SH-SY5Y (cell line): ENCODE results near the gene TNFAIP8L1.

Experiments used
- GATA2 ChIP-seq: IDR thresholded peaks from 2 replicates; pipeline ENCODE4 v1.6.1; 2011; ENCODE audit warnings: mild to moderate bottlenecking, low read depth, low read length
- GATA3 ChIP-seq: IDR thresholded peaks from 2 replicates; pipeline ENCODE4 v1.6.1; 2011; ENCODE audit warnings: low read depth, mild to moderate bottlenecking, low read length, moderate library complexity

Gene TNFAIP8L1

DNA sequence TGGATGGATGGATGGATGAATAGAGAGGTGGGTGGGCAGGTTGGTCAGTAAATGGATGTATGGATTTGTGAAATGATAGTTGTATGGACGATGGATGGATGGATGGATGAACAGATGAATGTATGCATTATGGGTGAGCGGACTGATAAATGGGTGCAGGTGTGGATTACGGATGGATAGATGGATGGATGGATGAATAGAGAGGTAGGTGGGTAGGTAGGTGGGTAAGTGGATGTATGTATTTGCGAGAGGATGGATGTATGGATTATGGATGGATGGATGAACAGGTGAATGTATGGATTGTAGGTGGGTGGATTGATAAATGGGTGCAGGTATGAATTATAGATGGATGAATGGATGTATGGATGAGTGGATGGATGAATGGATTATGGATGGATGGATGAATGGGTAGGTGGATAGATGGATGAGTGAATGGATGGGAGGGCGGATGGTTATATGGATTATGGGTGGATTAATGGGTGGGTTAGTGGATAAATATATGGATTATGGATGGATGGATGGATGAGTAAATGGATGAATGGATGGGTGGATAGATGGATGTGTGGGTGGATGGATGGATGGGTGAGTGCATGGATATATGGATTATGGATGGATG is 37.0 kb upstream of the TNFAIP8L1 start:
- TF ChIP-seq GATA2 (no peak), GATA3 (no peak)

DNA sequence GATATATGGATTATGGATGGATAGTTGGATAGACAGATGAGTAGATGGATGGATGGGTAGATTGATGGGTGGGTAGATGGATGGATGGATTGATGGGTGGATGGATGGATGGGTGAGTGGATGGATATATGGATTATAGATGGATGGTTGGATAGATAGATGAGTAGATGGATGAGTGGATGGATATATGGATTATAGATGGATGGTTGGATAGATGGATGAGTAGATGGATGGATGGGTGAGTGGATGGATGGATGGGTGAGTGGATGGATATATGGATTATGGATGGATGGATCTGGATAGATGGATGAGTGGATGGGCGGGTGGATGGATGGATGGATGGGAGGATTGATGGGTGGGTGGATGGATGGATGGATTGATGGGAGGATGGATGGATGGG is 36.4 kb upstream of the TNFAIP8L1 start:
- TF ChIP-seq GATA3 = no peak
- TF ChIP-seq GATA2 = no peak

DNA sequence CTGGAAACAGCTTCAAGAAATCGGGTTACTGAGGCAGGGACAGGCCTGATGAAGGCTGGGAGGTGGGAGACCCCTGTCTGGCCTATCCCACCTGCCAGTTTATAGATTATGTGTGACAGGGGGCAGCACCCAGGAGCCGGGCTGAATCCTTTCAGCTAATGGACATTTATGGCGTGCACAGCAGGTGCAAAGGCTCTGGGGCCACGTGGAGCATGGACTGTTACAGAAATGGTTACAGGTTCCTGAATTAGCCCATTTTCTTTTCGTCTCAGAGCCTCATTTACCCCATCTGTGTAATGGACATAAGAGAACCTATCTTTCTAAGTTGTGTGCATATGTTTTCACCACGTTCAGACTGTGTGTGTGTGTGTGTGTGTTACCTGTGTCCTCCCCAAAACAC is 34.4 kb upstream of the TNFAIP8L1 start:
- no peak for TF ChIP-seq GATA2
- no peak for TF ChIP-seq GATA3

DNA sequence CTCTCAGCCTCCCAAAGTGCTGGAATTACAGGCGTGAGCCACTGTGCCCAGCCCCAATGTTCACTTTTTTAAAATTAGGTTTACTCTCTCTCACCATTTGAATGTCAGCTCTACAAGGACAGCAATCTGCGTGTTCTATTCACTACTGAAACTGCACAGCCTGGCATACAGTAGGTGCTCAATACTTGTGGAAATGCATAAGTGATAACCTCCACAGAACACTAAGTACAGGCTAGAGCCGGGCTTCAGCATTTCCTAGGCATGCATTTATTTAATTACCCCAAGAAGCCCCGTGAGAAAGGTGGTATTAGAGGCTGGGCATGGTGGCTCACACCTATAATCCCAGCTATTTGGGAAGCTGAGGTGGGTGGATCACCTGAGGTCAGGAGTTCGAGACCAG is 33.1 kb upstream of the TNFAIP8L1 start:
- TF ChIP-seq GATA3 = no peak
- TF ChIP-seq GATA2 = no peak

DNA sequence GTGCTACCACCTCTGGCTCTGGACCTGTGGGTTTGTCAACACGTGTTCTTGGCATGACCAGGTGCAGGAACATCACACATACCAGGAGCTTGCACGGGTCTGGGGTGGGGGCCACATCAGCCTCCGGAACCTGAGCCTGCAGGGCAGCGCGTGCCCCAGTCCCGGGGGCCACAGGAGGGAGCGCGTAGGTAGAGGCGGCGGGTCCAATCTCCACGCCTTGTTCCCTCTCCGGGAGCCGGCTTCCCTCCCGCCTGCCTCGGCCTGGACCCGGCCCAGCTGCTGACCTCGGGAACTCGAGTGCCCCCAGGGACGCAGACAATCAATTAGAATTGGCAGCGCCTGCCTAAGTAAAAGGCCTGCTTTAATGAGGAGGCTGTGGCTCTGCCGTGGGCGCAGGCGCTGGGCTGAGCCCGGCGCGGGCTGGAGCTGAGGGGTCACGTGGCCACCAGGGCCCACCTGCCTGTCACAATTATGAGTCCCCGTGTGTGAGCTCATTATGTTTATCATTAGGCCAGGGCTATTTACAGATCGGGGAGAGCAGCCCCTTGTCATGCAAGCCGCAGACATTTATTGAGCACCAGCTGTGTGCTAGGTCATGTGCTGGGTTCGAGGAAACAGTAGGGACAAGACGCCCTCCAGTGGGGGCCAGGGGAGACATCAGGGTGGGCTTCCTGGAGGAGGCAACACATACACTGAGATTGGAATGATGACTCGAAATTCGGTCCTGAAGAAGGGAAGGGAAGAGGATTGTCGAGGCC is 32.2 kb upstream of the TNFAIP8L1 start:
- TF ChIP-seq GATA3 (no peak), GATA2 (no peak)

DNA sequence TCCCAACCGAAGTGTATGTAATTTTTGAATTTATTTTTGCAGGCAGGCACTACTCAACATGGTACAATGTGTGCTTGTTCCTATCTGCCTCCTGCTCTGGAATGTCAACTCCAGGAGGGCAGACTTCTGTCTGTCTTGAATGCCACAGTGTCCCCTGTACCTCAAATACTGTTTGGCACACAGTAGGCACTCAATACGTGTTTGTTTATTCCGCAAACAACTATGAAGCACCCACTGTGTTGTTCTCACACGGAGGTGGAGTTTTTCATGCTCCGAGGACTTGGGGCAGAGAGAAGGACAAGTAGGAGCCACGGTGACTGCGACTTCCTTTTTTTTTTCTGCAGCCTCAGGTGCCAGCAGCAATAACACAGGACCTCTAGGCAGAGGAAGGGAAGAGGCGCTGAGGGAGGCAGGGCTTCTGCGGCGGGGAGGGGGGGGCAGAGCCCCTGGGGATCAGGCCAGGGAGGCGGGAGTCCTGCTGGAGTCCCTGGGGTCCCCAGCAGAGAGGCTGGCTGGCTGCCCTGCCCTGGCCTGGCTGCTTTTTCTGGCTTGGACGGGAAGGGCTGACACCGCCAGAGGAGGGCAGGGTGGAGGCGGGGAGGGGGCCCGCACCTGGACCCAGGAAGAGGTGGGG is 29.3 kb upstream of the TNFAIP8L1 start:
- no peak for TF ChIP-seq GATA2
- TF ChIP-seq GATA3 = no peak

DNA sequence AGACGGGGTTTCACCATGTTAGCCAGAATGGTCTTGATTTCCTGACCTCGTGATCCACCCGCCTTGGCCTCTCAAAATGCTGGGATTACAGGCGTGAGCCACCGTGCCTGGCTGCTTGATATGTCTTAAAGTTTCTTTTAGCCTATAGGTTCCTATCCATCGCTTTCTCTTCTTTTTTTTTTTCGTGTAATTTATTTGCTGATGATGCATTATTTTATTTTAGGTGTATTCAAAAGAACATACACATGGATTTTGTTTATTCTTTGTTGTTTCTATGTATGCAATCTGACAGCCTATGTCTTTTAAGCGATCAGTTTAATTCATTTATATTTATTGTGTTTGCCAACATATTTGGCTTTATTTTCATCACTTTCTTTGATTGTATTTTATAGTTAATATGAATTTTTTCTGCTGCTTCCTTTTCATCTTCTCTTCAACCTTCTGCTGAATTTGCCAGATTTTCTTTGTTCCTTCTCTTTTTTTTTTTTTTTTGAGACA is 26.0 kb upstream of the TNFAIP8L1 start:
- TF ChIP-seq GATA3 (no peak), GATA2 (no peak)

DNA sequence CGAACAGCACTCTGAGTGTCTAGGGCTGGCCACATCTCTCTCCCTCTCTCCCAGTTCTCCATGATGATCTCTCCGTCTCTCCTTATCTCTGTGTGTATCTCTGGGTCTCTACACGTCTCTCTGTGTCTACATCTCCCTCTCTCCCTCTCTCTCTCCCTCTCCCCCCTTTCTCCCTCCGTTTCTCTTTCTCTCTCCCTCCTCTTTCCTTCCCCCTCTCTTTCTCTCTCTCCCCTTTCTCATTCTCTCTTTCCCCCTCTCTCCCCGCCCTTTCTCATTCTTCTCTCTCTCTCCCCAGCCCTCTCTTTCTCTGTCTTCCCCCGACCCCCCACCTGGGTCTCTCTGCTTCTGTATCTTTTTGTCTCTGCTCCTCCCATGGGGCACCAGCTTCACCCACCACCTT is 21.3 kb upstream of the TNFAIP8L1 start:
- TF ChIP-seq GATA2 (no peak), GATA3 (no peak)

DNA sequence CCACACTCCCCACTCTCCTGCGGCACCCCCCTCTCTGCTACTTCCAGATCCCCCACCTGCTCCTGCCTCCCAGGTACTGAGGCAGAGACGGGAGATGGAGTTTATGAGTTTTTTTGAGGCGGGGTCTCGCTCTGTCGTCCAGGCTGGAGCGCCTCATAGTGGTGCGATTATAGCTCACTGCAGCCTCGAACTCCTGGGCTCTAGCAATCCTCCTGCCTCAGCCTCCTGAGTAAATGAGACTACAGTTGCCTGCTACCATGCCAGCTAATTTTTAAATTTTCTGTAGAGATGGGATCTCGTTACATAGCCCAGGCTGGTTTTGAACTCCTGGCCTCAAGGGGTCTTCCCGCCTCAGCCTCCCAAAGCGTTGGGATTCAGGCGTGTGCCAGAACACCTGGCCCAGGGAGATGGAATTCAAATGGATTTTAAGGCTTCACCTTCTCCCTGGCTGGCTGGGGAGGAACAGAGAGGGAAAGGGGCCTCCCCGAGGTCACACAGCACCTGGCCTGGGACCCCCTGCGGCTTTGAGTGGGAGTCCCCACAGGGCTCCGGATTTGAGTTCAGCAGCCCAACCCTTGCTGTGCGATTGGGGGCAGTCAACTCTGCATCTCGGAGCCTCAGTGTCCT is 19.5 kb upstream of the TNFAIP8L1 start:
- TF ChIP-seq GATA3 (no peak), GATA2 (no peak)

DNA sequence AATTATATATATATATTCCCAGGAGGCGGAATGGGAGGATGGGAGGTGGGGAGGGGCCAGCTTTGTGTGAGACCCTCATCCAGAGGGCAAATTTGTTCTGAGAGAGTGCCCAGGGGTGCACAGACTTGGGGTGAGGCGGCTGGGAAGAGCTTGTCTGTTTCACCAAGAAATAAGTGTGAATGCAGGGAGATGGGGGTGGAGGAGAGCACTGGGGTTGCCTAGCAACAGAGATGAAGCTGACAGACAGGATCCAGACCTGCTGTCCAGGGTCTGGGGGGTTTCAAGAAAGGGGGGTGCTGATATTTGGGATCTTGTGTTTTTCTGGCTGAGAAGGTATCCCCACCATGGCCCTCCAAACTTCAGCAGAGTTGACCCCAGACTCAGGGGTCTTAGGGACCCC is 18.6 kb upstream of the TNFAIP8L1 start:
- TF ChIP-seq GATA2 (no peak), GATA3 (no peak)

DNA sequence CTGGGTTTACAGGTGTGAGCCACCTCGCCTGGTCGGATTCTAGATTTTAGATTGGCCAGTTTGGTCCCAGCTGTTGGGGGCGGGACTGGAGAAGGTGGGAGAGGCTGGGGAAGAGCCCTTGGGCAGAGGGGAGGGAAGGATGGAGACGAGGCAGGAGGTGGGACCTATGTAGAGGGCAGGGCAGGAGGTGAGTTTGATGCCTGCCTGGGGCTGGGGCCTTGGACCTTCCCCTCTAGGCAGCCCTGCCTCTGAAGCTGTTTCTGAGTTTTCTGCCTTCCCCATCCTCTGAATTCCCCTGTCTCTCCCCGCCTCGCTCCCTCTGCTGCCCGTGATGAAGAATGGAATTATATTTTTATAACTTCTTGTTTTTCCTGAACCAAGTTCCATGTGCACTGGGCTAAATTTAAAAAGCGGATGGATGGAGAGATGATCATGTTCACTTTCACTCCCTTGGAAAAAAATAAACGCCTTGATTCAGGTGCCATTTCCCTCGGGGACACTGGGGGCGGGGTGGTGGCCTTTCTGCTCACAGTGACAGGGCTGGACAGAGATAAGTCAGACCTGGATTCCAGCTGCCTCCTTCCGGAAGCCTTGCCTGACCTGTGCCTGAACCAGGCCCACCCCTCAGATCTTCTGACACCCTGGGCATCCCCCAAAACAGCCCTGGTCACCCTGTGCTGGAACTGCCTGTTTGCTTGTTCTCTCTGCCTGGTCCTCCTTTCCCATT is 16.5 kb upstream of the TNFAIP8L1 start:
- TF ChIP-seq GATA2 (no peak), GATA3 (no peak)

DNA sequence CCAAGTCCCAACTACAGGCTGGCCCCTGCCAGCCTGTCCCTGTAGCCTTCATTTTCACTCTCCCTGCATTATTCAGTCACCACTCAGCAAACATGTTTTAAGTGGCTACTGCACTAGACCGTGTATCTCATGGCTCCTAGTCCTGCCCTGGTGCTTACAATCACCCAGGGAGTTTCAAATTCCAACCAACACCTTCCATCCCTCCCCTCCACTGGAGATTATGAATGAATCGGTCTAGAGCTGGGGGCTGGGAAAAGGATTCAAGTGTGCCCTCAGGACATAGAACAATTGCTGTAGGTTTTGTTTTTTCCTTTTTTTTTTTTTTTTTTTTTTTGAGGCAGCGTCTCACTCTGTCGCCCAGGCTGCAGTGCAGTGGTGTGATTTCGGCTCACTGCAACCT is 15.0 kb upstream of the TNFAIP8L1 start:
- TF ChIP-seq GATA2 = no peak
- TF ChIP-seq GATA3 = no peak

DNA sequence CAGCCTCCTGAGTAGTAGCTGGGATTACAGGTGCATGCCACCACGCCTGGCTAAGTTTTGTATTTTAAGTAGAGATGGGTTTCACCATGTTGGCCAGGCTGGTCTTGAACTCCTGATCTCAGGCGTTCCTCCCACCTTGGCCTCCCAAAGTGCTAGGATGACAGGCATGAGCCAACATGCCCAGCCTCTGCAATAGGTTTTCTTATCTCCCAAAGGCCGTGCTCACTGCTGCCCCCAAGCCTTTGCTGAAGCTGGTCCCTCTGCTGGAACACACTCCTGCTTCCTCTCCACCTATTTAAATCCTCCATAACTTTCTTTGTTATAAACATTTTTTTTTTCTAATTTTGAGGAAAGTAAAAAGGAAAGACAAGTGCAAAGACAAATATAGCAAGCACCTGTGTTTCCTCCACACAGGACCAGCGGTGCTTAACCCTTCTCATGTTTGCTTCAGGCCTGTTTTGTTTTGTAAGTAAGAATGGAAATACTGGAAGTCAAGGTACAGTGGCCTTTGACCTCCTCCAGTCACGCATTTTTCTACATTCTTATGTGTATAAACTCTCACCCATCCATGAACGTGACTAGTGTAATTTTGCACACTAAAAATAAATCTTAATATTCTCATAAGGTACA is 14.5 kb upstream of the TNFAIP8L1 start:
- TF ChIP-seq GATA2 = no peak
- no peak for TF ChIP-seq GATA3
